GM12892 (cell line): ENCODE results near the gene CACNA1C.

Experiments
- DNase-seq: peaks from one replicate; pipeline ENCODE4 v3.0.0; 2011; ENCODE audit not compliant: insufficient read length
- FAIRE-seq: peaks from 2 replicates; lab custom pipeline; 2011; peaks lifted over from hg19 to GRCh38; lab: Jason Lieb, UNC
- POLR2A ChIP-seq: IDR thresholded peaks from 2 replicates; pipeline ENCODE4 v1.6.1; 2011; ENCODE audit warnings: low read depth, low read length, control low read depth
- POLR2AphosphoS5 ChIP-seq: IDR thresholded peaks from 2 replicates; pipeline ENCODE4 v1.6.1; 2011; ENCODE audit warnings: low read depth, low read length, control low read depth
- TAF1 ChIP-seq: IDR thresholded peaks from 2 replicates; pipeline ENCODE4 v1.6.1; 2011; ENCODE audit warnings: low read depth, mild to moderate bottlenecking, control low read depth, low read length, borderline replicate concordance

Gene CACNA1C

DNA sequence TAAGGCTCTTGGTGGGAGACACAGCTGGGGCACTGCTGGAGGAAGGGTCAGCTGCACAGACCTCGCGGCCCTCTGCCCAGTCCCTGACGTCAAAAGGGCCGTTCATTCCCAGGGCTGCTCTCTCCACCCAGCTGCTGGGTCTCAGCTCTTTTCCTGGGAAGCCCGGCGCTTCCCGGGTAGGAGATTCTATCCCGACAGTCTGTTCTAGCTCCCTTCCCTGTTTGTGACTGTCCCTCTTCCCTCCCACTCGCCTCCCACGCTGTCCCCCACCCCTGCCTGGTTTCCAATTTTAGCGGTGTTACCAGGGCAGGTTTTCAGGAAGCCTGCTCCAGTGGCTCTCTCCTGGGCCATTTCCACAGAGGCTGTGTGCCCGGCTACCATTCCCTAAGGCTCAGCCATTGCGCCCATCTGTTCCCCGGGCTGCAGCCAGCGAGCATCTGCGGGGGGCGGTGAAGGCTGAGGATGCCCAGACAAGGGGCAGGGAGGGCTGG, 186.6 kb downstream of the CACNA1C start:
- DNase-seq (no peak), FAIRE-seq (no peak)

DNA sequence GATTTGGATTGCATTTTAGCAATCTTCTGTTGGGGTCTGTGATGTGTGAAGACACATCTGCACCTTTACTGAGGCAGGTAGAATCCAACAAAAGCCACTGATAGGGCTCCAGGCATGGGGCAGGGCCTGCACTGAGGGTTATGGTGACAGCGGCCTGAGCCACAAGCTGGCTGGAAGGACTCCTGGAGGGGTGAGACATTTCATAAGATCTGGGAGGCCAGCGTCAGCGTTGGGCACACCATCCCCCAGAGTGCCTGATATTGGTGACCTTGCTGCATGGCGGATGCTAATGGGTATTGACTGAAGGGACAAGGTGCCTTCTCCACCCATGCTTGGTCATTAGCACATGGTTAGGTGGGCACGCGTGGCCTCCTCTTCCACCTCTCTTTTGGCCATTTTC, 187.6 kb downstream of the CACNA1C start:
- FAIRE-seq, result no peak

More for the DNA sequence above, 186.6 kb downstream of the CACNA1C start:
- TF ChIP-seq POLR2AphosphoS5 (no peak), TAF1 (no peak), POLR2A (no peak)

DNA sequence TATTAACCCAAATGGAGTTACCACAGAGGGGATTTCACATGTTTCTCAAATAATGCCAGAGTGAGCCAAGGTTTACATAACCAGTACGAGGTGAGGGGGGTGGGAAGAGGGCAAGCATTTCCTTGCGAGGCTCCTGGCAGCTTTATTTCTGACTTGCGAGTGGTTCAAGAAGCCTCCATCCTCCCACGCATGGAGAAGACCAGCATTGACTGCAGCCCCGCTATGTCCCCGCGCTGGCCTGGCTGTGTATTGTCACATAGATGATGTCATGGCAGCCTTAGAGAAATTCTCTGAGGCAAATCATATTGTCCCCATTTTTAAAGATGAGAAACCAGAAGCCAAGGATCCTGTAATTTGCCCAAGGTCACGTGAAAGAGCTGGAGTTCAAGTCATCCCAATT, 188.2 kb downstream of the CACNA1C start:
- DNase-seq (no peak), FAIRE-seq (no peak)
- no peak for TF ChIP-seq POLR2AphosphoS5

More for the DNA sequence above, 187.6 kb downstream of the CACNA1C start:
- TF ChIP-seq POLR2AphosphoS5, result no peak
- TF ChIP-seq TAF1, result no peak
- TF ChIP-seq POLR2A, result no peak
- DNase-seq, result no peak

DNA sequence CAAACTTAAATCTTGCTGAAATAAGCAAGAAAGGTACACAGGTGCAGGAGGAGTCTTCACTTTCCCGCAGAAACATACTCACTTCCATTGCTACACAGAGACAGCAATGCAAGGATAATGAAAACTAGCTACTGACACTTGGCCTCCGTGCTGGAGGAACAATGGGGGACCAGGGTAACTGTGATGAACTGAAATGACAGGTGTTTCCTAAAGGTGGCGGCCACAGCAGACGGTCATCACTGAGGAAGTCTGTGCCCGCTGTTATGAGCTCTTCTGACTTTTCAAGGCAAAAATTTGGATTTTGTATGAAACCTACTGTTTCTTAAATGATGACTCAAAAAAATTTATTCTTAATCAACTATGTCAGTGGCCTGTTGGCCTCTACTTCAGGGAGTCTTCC, 189.4 kb downstream of the CACNA1C start:
- DNase-seq, result no peak
- no peak for FAIRE-seq
- TF ChIP-seq POLR2AphosphoS5 (no peak), TAF1 (no peak), POLR2A (no peak)

DNA sequence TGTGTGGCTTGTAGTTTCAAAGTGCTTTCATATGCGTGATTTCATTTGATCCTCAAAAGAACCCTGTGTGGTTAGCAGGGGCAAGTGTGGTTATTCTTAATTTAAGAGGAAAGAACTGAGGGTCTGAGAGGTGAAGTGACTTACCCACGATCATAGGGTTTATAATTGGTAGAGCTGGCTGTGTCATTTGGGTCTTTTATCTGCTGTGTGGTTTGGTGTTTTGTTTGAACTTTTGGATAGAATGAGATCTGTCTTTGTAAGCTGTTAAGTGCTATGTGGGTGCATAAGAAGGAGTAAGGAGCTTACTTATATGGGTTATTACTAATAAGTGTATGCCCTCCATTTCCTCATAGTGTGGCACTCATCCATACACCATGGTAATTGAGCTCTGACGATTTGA, 190.0 kb downstream of the CACNA1C start:
- no peak for DNase-seq
- FAIRE-seq, result no peak

DNA sequence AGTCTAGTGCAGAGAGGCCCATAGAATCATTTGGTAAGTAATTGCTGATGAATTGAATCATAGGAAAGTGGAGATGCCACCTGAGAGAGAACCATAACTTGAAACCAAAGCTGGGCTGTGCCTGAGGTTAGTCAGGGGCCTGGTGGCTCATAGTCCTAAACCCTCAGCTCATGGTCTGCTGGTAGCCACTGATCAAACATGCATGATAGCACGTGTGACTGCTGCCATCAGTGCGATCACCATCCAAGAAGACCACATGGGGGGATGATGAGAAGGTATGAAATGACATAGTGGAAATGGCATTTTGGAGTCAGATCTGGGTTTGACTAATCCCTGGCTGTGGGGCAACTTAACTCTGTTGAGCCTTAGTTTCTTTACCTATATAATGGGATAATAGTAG, 190.5 kb downstream of the CACNA1C start:
- DNase-seq (no peak), FAIRE-seq (no peak)
- no peak for TF ChIP-seq POLR2A
- no peak for TF ChIP-seq TAF1
- TF ChIP-seq POLR2AphosphoS5, result no peak

More for the DNA sequence above, 190.0 kb downstream of the CACNA1C start:
- TF ChIP-seq POLR2AphosphoS5 (no peak), TAF1 (no peak), POLR2A (no peak)

DNA sequence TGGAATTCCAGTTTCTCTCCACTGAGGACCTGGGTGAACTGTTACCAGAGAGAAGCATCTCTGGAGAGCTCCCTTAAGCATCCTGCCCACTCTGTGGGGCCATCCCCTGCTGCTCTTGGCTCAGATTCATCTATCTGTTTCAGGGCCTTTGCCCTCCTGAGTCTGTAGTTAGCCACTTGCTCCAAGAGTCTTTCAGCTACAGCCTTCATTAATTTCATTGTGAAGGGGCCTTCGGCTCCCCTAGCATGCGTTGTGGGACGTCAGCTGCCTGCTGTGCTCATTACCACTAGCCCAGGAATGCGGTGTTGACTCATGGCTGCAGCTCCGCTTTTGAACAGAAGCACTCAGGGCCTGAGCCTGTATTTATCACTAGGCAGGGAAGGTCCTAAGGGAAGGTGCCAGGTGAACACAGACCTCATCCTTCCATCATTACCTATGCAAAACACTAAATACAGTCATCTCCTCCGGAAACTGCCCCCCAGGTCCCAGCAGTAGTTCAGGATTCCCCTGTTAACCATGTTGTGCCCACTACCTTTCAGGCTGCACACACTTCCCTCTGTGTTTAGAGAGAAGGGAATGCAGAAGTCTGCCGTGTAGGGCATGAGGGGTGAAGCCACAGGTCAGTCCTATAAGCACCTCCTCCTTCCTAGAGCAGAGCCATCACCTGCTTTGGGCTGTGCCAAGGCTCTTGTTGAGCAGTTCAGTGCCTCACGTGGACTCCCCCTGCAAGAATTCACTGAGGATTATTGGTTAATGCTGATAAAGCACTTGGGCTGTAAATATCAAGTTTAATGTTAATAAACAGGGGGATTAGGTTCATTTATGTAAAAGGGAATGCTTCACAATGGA, 191.4 kb downstream of the CACNA1C start:
- TF ChIP-seq POLR2A, result no peak
- no peak for TF ChIP-seq TAF1
- TF ChIP-seq POLR2AphosphoS5, result no peak
- FAIRE-seq (no peak), DNase-seq (no peak)

DNA sequence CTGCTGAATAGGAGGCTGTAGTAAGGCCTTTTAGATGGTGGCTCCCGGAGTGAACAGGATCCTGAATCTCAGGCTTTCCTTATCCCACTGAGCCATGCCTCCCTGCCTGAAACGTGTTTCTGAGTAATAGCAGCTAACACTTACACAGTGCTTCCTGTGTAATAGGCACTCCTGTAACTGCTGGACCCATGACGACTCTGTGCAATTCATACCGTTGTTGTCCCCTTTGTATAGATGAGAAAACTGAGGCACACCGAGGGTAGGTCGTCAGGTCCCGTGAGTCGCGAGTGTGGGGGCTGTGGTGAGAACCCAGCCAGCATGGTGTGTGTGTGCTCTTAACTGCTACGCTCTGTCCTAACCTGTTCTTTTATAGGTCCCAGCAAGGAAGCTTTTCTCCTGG, 193.6 kb downstream of the CACNA1C start:
- DNase-seq (no peak), FAIRE-seq (no peak)
- TF ChIP-seq TAF1 (no peak), POLR2AphosphoS5 (no peak), POLR2A (no peak)

DNA sequence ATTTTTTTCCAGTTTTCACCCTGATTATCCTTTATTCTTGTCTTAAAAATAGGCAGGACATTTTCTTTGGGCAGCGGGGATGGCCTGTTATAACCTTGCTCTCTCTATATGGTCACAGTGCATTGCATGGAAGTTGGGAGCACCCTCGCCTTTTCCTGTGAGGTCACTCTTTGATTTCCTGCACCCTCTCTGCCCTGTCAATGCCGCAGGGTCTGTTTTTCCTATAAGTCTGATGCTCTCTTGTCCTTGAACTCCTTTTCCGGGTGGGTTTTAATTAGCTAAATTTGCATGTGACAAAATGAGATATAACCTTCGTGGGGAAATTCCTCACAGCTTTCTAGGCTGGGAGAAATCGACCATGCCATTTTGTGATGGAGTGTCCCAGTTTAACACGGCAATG, 194.3 kb downstream of the CACNA1C start:
- FAIRE-seq (peak; percentile 79), DNase-seq (no peak)
- TF ChIP-seq POLR2A, result no peak
- no peak for TF ChIP-seq TAF1
- no peak for TF ChIP-seq POLR2AphosphoS5

DNA sequence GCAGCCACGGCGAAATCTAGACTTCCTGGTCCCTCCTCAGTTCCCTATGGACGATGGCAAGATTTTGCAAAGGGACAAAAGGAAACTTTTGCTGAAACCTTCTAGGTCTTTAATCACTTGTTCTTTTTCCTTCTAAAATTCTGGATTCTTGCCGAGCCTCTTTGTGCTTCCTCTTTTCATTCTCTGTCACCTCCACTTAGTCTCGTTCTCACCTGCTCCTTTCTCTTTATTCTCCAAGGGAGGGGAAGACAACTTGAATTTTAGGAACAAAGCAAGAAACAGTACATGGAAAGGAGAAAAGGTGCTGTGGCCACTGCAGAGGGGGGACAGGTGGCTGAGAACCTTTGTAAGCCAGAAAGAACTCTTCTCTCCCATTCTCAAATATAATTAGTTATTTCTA, 194.8 kb downstream of the CACNA1C start:
- FAIRE-seq (no peak), DNase-seq (no peak)
- no peak for TF ChIP-seq TAF1
- TF ChIP-seq POLR2A, result no peak
- no peak for TF ChIP-seq POLR2AphosphoS5

DNA sequence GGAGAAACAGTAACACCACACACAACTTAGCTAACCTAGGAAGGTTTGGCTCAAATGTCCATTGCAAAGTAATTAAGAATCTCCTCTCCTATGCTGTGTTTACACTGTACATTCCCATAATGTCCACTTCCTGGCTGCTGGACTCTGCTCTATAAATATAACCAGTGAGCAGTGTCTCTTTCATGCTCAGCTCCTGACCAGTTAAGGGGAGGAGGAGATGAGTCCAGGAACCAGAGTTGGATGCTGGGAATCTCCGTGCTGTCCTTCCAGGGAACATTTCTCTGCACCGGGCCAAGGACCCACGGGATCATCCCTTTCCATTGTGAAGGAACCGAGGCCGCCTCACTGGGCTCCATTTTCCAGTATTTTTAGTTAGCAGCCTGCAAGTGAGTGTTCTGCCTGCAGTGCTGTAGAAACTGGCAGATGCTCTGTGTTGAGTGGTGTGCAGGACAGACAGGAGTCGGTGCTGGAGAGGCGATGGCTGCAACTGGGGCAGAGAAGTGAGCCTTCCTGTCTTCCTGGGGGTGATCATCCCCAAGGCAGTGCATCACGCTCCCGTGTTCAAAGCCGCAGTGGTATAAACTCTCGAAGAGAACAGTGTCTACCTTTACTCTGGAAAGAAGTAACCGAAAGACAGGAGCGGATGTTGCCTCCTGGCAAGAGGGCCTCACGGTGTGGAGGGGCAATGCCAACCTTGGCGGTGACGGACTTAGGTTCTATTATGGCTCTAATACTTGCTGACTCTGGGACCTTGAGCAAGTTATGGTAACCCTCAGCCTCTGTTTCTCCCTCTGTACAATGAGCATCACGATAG, 195.5 kb downstream of the CACNA1C start:
- TF ChIP-seq TAF1, result no peak
- no peak for TF ChIP-seq POLR2AphosphoS5
- FAIRE-seq (no peak), DNase-seq (no peak)

DNA sequence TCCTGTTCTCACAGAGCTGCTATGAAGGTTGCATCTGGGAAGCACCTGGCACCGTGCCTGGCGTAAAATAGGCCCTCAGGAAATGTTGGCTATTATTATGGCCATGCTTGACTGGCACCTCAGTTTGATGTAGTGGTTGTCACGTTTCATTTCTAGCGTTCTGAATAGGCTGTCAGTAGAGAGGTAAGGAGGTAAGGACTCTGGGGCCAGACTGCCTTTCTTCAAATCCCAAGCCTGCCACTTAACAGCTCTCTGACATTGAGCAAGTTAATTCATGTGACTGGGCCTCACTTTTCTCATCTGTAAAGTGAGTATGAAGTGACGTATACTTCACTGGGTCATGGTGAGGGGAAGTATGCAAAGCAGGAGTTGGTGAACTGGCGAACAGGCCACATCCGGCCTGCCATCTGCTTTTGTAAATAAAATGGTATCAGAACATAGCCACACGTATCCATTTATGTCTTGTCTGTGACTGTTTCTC, 196.2 kb downstream of the CACNA1C start:
- peak; percentile 55 for DNase-seq
- FAIRE-seq, result peak; percentile 95
- no peak for TF ChIP-seq TAF1
- 0 out of 2 replicates have a peak, but pooled peaks have one; percentile 27 for TF ChIP-seq POLR2AphosphoS5
- no peak for TF ChIP-seq POLR2A
